GM12874 (cell line): ENCODE measurements around the gene FAF1.

Experiments
- TF ChIP-seq, protein P1 (sequence below): IDR thresholded peaks from 2 replicates; pipeline ENCODE4 v1.5.1; 2011; ENCODE audit warnings: low read depth, mild to moderate bottlenecking, control low read depth, low read length, moderate library complexity; ENCODE audit not compliant: insufficient read depth

Gene FAF1

GRCh38 chr1:50742523-50742922 is 217.5 kb downstream of the FAF1 start:
- TF ChIP-seq, protein P1, sequence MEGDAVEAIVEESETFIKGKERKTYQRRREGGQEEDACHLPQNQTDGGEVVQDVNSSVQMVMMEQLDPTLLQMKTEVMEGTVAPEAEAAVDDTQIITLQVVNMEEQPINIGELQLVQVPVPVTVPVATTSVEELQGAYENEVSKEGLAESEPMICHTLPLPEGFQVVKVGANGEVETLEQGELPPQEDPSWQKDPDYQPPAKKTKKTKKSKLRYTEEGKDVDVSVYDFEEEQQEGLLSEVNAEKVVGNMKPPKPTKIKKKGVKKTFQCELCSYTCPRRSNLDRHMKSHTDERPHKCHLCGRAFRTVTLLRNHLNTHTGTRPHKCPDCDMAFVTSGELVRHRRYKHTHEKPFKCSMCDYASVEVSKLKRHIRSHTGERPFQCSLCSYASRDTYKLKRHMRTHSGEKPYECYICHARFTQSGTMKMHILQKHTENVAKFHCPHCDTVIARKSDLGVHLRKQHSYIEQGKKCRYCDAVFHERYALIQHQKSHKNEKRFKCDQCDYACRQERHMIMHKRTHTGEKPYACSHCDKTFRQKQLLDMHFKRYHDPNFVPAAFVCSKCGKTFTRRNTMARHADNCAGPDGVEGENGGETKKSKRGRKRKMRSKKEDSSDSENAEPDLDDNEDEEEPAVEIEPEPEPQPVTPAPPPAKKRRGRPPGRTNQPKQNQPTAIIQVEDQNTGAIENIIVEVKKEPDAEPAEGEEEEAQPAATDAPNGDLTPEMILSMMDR, result no peak

GRCh38 chr1:50739125-50739524 is 220.9 kb downstream of the FAF1 start:
- TF ChIP-seq, protein P1, result no peak

GRCh38 chr1:50735443-50735842 is 224.6 kb downstream of the FAF1 start:
- TF ChIP-seq, protein P1, result peak; percentile 24

DNA sequence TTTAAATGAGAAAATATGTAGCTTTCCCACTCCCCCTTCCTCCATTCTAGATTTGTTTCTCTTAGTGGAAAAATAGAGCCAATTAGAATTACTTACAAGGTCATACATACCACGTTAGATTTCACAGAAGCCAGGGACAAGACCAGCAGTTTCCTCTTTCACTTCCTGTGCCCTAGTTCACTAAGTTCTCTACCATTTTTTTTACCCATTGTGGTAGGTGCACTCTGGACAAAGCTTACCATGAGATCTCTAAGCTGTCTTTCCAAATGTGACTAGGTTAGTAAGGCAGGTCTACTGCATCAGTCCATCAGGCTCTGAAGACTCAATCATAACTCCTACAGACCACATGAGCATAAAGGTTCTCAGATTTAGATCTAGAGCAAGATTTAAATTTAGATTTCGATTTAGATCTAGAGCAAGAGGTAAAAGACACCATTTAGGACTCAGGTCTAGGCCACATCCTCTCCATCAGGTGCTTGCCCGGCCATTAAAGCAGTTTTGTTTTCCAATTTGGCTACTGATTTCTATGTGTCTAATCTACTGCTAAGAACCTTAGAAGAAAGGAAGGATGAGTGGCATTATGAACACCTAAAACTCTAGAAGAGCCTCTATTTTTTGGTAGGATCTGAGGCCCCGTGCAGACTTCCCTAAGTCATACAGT is 235.3 kb downstream of the FAF1 start:
- TF ChIP-seq, protein P1, result no peak

DNA sequence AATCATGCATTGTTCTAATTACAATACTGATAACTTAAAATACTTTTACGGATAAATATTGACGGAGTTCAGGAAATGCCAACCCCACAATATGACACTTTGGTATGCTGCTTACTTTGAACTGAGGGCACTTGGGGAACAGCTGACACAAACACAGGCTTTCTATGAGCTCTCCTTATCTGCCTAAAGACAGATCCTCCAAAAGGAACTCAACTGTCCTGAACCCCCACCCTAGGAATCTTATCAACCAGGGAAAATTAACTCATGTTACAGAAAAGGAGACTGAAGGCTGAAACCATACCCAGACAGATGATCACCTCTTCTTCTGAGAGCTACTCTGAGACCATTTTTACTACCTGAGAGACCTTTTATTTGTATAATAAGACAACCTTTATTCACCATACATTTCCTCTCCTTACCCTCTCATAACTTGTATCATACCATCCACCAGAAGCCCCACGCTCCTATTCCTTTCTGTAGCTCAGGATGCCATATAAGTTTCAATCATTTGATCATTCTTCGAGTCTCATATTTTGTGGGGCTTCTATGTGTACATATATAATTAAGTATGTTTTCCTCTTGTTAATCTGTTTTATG is 239.5 kb downstream of the FAF1 start:
- TF ChIP-seq, protein P1, result no peak

DNA sequence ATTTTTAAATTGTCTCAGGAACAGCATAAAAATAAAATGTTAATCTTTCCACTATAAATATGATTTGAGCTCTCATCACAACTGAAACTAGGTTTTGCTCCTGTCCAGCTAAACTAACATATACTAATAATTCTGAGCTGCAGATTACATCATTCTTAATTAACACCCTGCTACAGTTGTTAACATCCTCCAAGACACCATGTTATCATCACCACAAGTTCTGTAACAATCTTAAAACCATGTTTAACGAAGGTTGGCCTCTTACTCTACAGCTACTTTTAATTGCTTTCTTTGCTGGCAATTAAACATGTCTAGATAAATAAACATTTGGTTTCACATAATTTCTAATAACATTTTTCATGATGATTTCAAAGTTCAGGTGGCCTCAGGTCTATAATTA is 240.9 kb downstream of the FAF1 start:
- TF ChIP-seq, protein P1, result no peak

- TF ChIP-seq, protein P1, result no peak
Measured at GRCh38 chr1:50717327-50717726, 242.7 kb downstream of the FAF1 start.
